ENCODE results near the gene ADCY1. TPM values are rescaled to one million over a fixed set of nuclear protein-coding genes. Genes with fewer than 3 reads are reported as not detected.
A peak's percentile ranks its signal among the peaks of the same experiment; 100 is the strongest.

Gene ADCY1
- total RNA-seq, 4 donors from 2014 or later: under 0.01 to 1.5 (median 0.18) TPM

- Histone ChIP-seq H3K4me3 (no peak overlapping the region), H3K27me3 (peaks cover 0 to 20% of the 10 kb centered on the region in 2 donors), H3K27ac (no peak overlapping the region), H3K36me3 (no peaks in the 10 kb centered on the region), H3K4me1 (peaks cover 0 to 10% (median 0%) of the 10 kb centered on the region in 4 donors), H3K9me3 (no peaks in the 10 kb centered on the region)
- TF ChIP-seq POLR2A (IDR thresholded peaks at IDR 0.05): no peak
- TF ChIP-seq CTCF (IDR thresholded peaks at IDR 0.05): no peak
- no peak for DNase-seq
These were observed 964 bp upstream of the ADCY1 start for GRCh38 chr7:45573204-45573603.

GRCh38 chr7:45574416-45574668, 174 bp downstream of the ADCY1 start:
- no peak for DNase-seq
- Histone ChIP-seq H3K4me1 (peaks cover 0 to 10% (median 0%) of the 10 kb centered on the region in 4 donors), H3K27me3 (peaks cover 0 to 20% of the 10 kb centered on the region in 2 donors), H3K36me3 (no peaks in the 10 kb centered on the region), H3K9me3 (no peaks in the 10 kb centered on the region), H3K27ac (no peak overlapping the region), H3K4me3 (peak overlapping the region in 3 of 4 donors; percentile 16 to 59 (median 52))
- no peak for TF ChIP-seq POLR2A (IDR thresholded peaks at IDR 0.05)
- TF ChIP-seq CTCF (IDR thresholded peaks at IDR 0.05): no peak

- no peak for DNase-seq
- Histone ChIP-seq H3K4me1 (peaks cover 0 to 10% (median 0%) of the 10 kb centered on the region in 4 donors), H3K27me3 (peaks cover 0 to 20% of the 10 kb centered on the region in 2 donors), H3K36me3 (no peaks in the 10 kb centered on the region), H3K27ac (no peak overlapping the region), H3K4me3 (peak overlapping the region in 3 of 4 donors; percentile 16 to 59 (median 52)), H3K9me3 (no peaks in the 10 kb centered on the region)
- TF ChIP-seq CTCF (IDR thresholded peaks at IDR 0.05) (peak in 1 of 6 experiments; percentile 8), POLR2A (IDR thresholded peaks at IDR 0.05) (no peak)
These were observed 717 bp downstream of the ADCY1 start for GRCh38 chr7:45574669-45575500.

GRCh38 chr7:45575501-45576248, 1.5 kb downstream of the ADCY1 start:
- TF ChIP-seq POLR2A (IDR thresholded peaks at IDR 0.05) (no peak), CTCF (IDR thresholded peaks at IDR 0.05) (no peak)
- H3K9me3 ChIP-seq: no peaks in the 10 kb centered on the region
- H3K36me3 ChIP-seq: no peaks in the 10 kb centered on the region
- peaks cover 0 to 10% (median 0%) of the 10 kb centered on the region in 4 donors for H3K4me1 ChIP-seq
- peaks cover 0 to 20% of the 10 kb centered on the region in 2 donors for H3K27me3 ChIP-seq
- H3K27ac ChIP-seq: no peak overlapping the region
- DNase-seq: no peak
- H3K4me3 ChIP-seq: peak overlapping the region in 2 of 4 donors; percentile 52 to 59

- H3K9me3 ChIP-seq: no peaks in the 10 kb centered on the region
- no peak for TF ChIP-seq POLR2A (IDR thresholded peaks at IDR 0.05)
- TF ChIP-seq CTCF (IDR thresholded peaks at IDR 0.05): no peak
- H3K4me1 ChIP-seq: peaks cover 0 to 10% (median 0%) of the 10 kb centered on the region in 4 donors
- peaks cover 0 to 20% of the 10 kb centered on the region in 2 donors for H3K27me3 ChIP-seq
- no peak overlapping the region for H3K4me3 ChIP-seq
- no peak for DNase-seq
- H3K36me3 ChIP-seq: no peaks in the 10 kb centered on the region
- H3K27ac ChIP-seq: no peak overlapping the region
These were observed 2.2 kb downstream of the ADCY1 start for GRCh38 chr7:45576249-45576929.

Data from Peyer's patch (tissue), 4 donors.